HepG2 (cell line): ENCODE measurements around the gene SLC25A18.
"Not testable (repeated sequence)": the region's sequence is repeated elsewhere in the genome, so short reads cannot be mapped to it uniquely, and the experiment has no call there.

ENCODE experiments used
- ESRRA ChIP-seq: sonication (generic); formaldehyde crosslinking; IDR thresholded peaks from 2 replicates; pipeline ENCODE4 v1.5.1; 2020; ENCODE audit warnings: mild to moderate bottlenecking, low read depth, missing genetic modification reagents
- JUND ChIP-seq: sonication (generic); formaldehyde crosslinking; IDR thresholded peaks from 2 replicates; pipeline ENCODE4 v1.8.0; 2022; ENCODE audit warnings: mild to moderate bottlenecking, missing genetic modification reagents
- TCF7 ChIP-seq: sonication (generic); IDR thresholded peaks from 2 replicates; pipeline ENCODE4 v1.6.1; 2016; ENCODE audit warnings: antibody characterized with exemption, low read depth
- ZFP91 ChIP-seq: sonication (generic); formaldehyde crosslinking; IDR thresholded peaks from 2 replicates; pipeline ENCODE4 v1.9.0; 2022; ENCODE audit warnings: missing genetic modification reagents, mild to moderate bottlenecking, borderline replicate concordance
- TF ChIP-seq, protein P1 (sequence below): sonication (generic); formaldehyde crosslinking; IDR thresholded peaks from 2 replicates; pipeline ENCODE4 v1.5.0; 2020; ENCODE audit warnings: mild to moderate bottlenecking, missing genetic modification reagents, moderate library complexity

DNA sequence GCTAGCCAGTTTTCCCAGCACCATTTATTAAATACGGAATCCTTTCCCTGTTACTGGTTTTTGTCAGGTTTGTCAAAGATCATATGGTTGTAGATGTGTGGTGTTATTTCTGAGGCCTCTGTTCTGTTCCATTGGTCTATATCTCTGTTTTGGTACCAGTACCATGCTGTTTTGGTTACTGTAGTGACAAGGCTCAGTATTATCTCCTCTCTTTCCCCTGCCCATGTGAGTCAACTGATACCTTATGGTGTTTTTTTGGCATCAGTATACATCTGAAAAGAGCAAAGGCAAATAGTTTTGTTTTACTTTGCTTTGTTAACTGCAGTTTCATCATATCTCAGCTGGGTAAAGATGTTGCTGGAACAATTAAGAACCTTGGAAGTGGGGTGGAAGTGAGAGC is 41.3 kb upstream of the SLC25A18 start:
- TF ChIP-seq ZFP91; ESRRA (CRISPR knock-in tag); JUND; TCF7: not testable (repeated sequence)
- TF ChIP-seq, protein P1, sequence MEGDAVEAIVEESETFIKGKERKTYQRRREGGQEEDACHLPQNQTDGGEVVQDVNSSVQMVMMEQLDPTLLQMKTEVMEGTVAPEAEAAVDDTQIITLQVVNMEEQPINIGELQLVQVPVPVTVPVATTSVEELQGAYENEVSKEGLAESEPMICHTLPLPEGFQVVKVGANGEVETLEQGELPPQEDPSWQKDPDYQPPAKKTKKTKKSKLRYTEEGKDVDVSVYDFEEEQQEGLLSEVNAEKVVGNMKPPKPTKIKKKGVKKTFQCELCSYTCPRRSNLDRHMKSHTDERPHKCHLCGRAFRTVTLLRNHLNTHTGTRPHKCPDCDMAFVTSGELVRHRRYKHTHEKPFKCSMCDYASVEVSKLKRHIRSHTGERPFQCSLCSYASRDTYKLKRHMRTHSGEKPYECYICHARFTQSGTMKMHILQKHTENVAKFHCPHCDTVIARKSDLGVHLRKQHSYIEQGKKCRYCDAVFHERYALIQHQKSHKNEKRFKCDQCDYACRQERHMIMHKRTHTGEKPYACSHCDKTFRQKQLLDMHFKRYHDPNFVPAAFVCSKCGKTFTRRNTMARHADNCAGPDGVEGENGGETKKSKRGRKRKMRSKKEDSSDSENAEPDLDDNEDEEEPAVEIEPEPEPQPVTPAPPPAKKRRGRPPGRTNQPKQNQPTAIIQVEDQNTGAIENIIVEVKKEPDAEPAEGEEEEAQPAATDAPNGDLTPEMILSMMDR: not testable (repeated sequence)
